SK-N-SH (cell line): Measurements from ENCODE around the gene TYW1. TPM values are rescaled to one million over a fixed set of nuclear protein-coding genes. Genes with fewer than 3 reads are reported as not detected.
"Not testable (repeated sequence)": the region's sequence is repeated elsewhere in the genome, so short reads cannot be mapped to it uniquely, and the experiment has no call there.

Experiments
- CTCF ChIA-PET: fragments of 300-600, 350-600 bp; formaldehyde crosslinking; extraction: SDS; loops from one replicate; lab custom pipeline; 2021; lab: Yijun Ruan, JAX
- POLR2A ChIA-PET: fragments of 350-600 bp; sonication (Branson Sonifier 250); formaldehyde crosslinking; extraction: SDS; loops from one replicate; lab custom pipeline; 2020; ENCODE audit warnings: antibody characterized with exemption, inconsistent platforms; lab: Yijun Ruan, JAX
- DNase-seq: peaks from one replicate; pipeline ENCODE4 v3.0.0; 2012
- H2AFZ ChIP-seq: fragments of 200-600 bp; sonication (generic); 2 replicates; pipeline ENCODE4 v1.8.1; 2016; ENCODE audit warnings: antibody characterized with exemption, mild to moderate bottlenecking, low read depth
- H3F3A ChIP-seq: fragments of 200-600 bp; sonication (generic); replicated peaks from 2 replicates; pipeline ENCODE3; 2016; ENCODE audit warnings: antibody characterized with exemption, mild to moderate bottlenecking; ENCODE audit not compliant: insufficient read depth
- H3K27ac ChIP-seq, 2 experiments: fragments of 200-500 bp in 1 of 2; fragments of 200-600 bp in 1 of 2; sonication (Bioruptor generic) in 1 of 2; sonication (generic), shearing (Covaris generic) in 1 of 2; 2 replicates each; pipeline versions ENCODE4 v1.5.1 to v1.6.1; 2014 to 2016; ENCODE audit warnings: low read depth in 2 of 2, inconsistent platforms in 1 of 2, low read length in 1 of 2, mild to moderate bottlenecking in 1 of 2, mixed read lengths in 1 of 2
- H3K27me3 ChIP-seq: fragments of 200-600 bp; sonication (generic), shearing (Covaris generic); 2 replicates; pipeline ENCODE4 v1.6.1; 2016; ENCODE audit warnings: mixed run types; ENCODE audit not compliant: insufficient read depth
- H3K36me3 ChIP-seq, 2 experiments: fragments of 200-500 bp in 1 of 2; fragments of 200-600 bp in 1 of 2; sonication (Bioruptor generic) in 1 of 2; sonication (generic) in 1 of 2; replicated peaks in 1 of 2; 2 replicates each; pipeline versions ENCODE3 to v1.5.1; 2014 to 2016; ENCODE audit warnings: low read length in 1 of 2, mild to moderate bottlenecking in 1 of 2; ENCODE audit not compliant: insufficient read depth in 2 of 2, control insufficient read depth in 1 of 2
- H3K4me1 ChIP-seq, 2 experiments: fragments of 200-500 bp in 1 of 2; fragments of 200-600 bp in 1 of 2; sonication (Bioruptor generic) in 1 of 2; sonication (generic), shearing (Covaris generic) in 1 of 2; 2 replicates each; pipeline versions ENCODE4 v1.5.1 to v1.6.1; 2014 to 2016; ENCODE audit warnings: low read depth in 1 of 2, low read length in 1 of 2, mixed run types in 1 of 2; ENCODE audit not compliant: insufficient read depth in 2 of 2, control insufficient read depth in 1 of 2
- H3K4me2 ChIP-seq: fragments of 200-600 bp; sonication (generic), shearing (Covaris generic); 2 replicates; pipeline ENCODE4 v1.6.1; 2017; ENCODE audit warnings: mixed run types
- H3K4me3 ChIP-seq, 2 experiments: fragments of 200-500 bp in 1 of 2; fragments of 200-600 bp in 1 of 2; sonication (Bioruptor generic) in 1 of 2; sonication (generic), shearing (Covaris generic) in 1 of 2; 2 replicates each; pipeline versions ENCODE4 v1.5.1 to v1.8.1; 2014 to 2016; ENCODE audit warnings: low read depth in 2 of 2, inconsistent platforms in 1 of 2, low read length in 1 of 2, mild to moderate bottlenecking in 1 of 2, mixed read lengths in 1 of 2, moderate library complexity in 1 of 2
- H3K79me2 ChIP-seq: fragments of 200-600 bp; sonication (generic); 2 replicates; pipeline ENCODE4 v1.8.1; 2017; ENCODE audit warnings: mild to moderate bottlenecking; ENCODE audit not compliant: insufficient read depth
- H3K9ac ChIP-seq: fragments of 200-600 bp; sonication (generic); 2 replicates; pipeline ENCODE4 v1.6.1; 2017; ENCODE audit warnings: mixed run types
- H3K9me2 ChIP-seq: fragments of 200-600 bp; sonication (generic); 2 replicates; pipeline ENCODE4 v1.6.1; 2017; ENCODE audit warnings: mixed run types
- H3K9me3 ChIP-seq: fragments of 200-600 bp; sonication (generic); 2 replicates; pipeline ENCODE4 v1.6.1; 2017; ENCODE audit warnings: mixed run types, mild to moderate bottlenecking, moderate library complexity
- H4K20me1 ChIP-seq: fragments of 200-600 bp; sonication (generic); 2 replicates; pipeline ENCODE4 v1.6.1; 2017; ENCODE audit warnings: mild to moderate bottlenecking, mixed run types; ENCODE audit not compliant: insufficient read depth
- FOXM1 ChIP-seq: IDR thresholded peaks from 2 replicates; pipeline ENCODE4 v1.4.0; 2012; ENCODE audit warnings: low read depth, mild to moderate bottlenecking
- MEF2A ChIP-seq: IDR thresholded peaks from 2 replicates; pipeline ENCODE4 v1.4.0; 2012; ENCODE audit warnings: low read depth, borderline replicate concordance
- NRF1 ChIP-seq: IDR thresholded peaks from 2 replicates; pipeline ENCODE4 v1.6.1; 2012; ENCODE audit warnings: low read depth, mild to moderate bottlenecking, low read length
- RAD21 ChIP-seq: IDR thresholded peaks from 2 replicates; pipeline ENCODE4 v1.6.1; 2012; ENCODE audit warnings: mild to moderate bottlenecking, low read length
- WGBS: methylation state at CpG from one replicate; pipeline ENCODE4 v1.1.6; 2017; ENCODE audit warnings: low lambda C conversion rate; 5-methylcytosine and 5-hydroxymethylcytosine counted together
- polyA plus RNA-seq, 3 experiments: library from polyadenylated mRNA; depleted of rRNA; stranded (reverse); fragments of >200 nt; gene quantifications; 2 replicates each; pipeline ENCODE4 v1.2.3, GENCODE V29; 2012
- TF ChIP-seq, protein P1 (sequence below): fragments of 150-350 bp; IDR thresholded peaks from 2 replicates; pipeline ENCODE4 v1.6.1; 2017; ENCODE audit warnings: antibody characterized with exemption, low read length, low read depth, borderline replicate concordance
- TF ChIP-seq, protein P2 (sequence below): fragments of 150-350 bp; IDR thresholded peaks from 2 replicates; pipeline ENCODE4 v1.6.1; 2016; ENCODE audit warnings: mild to moderate bottlenecking, low read depth, low read length

Gene TYW1
- polyA plus RNA-seq, 1 of the 3 experiments (the other 2 are of a cell fraction) = 15.0 TPM

DNA sequence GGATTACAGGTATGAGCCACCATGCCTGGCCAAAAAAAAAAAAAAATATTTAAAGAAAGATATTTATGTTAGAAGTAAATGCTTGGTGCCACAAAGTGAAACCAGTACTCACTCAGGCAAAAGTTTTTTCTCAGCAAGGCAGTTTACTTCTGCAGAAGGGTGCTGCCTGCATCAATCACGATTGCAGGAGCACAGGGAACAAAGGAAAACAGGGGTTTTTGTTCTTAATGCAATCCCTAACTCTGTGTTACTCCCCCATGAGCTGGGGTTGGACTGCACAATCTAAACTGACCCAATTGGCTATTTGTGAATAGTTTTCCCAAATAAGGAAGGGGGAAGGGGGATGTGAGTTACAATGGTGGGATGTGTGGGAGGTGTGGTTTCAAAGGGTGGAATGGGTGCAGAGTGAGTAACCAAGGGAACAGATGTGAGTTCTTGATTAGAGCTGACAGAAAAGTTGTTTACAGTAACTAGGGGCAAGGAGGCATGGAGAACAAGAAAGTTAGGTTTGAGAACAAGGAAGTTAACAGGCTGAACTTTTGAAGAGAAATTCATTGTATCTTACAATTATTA, 255.4 kb downstream of the TYW1 start:
- Histone ChIP-seq H3K9me2 (no peaks in the 10 kb centered on the region), H3K79me2 (no peaks in the 10 kb centered on the region), H3K27ac (no peak overlapping the region), H3K4me2 (no peak overlapping the region), H3K4me1 (no peaks in the 10 kb centered on the region), H3K9me3 (peaks cover 6% of the 10 kb centered on the region), H4K20me1 (no peaks in the 10 kb centered on the region), H3K27me3 (no peaks in the 10 kb centered on the region), H2AFZ (no peak overlapping the region), H3K36me3 (peaks cover 0 to 14% of the 10 kb centered on the region in 2 experiments), H3F3A (peaks cover 3% of the 10 kb centered on the region), H3K4me3 (no peak overlapping the region), H3K9ac (no peak overlapping the region)
- WGBS = 48% methylated on average over 1 of the region's 1 CpG
- no peak for DNase-seq
- POLR2A ChIA-PET = no interaction called here
- TF ChIP-seq, protein P1, sequence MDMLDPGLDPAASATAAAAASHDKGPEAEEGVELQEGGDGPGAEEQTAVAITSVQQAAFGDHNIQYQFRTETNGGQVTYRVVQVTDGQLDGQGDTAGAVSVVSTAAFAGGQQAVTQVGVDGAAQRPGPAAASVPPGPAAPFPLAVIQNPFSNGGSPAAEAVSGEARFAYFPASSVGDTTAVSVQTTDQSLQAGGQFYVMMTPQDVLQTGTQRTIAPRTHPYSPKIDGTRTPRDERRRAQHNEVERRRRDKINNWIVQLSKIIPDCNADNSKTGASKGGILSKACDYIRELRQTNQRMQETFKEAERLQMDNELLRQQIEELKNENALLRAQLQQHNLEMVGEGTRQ = no peak
- TF ChIP-seq MEF2A = no peak
- no peak for TF ChIP-seq NRF1
- TF ChIP-seq FOXM1 = no peak
- TF ChIP-seq, protein P2, sequence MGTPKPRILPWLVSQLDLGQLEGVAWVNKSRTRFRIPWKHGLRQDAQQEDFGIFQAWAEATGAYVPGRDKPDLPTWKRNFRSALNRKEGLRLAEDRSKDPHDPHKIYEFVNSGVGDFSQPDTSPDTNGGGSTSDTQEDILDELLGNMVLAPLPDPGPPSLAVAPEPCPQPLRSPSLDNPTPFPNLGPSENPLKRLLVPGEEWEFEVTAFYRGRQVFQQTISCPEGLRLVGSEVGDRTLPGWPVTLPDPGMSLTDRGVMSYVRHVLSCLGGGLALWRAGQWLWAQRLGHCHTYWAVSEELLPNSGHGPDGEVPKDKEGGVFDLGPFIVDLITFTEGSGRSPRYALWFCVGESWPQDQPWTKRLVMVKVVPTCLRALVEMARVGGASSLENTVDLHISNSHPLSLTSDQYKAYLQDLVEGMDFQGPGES = no peak
- no peak for TF ChIP-seq RAD21
- CTCF ChIA-PET = no interaction called here

DNA sequence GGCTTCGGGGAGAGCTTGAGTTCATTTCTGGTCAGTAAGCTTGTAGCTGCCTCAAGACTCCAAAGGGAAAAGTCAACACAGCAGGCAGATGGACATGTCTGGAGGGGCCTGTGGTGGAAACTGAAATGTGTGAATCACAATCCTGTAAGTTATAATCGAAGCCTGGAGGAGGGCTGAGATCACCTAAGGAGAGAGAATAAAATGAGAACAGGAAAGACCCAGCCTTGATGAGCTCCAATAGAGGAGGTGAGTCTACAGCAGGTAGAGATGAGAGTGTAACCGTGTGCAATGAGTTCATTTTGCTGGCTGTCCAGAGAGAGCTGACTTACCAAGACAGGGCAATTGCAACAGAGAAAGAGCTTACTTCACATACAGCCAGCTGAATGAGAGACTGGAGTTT, 258.4 kb downstream of the TYW1 start:
- peaks cover 0 to 14% of the 10 kb centered on the region in 2 experiments for H3K36me3 ChIP-seq
- H3K9me3 ChIP-seq, H2AFZ ChIP-seq, H3K27me3 ChIP-seq, POLR2A ChIA-PET, H3K4me1 ChIP-seq, DNase-seq, H3K9ac ChIP-seq, H3K27ac ChIP-seq, H3F3A ChIP-seq, CTCF ChIA-PET, H3K79me2 ChIP-seq, H3K4me3 ChIP-seq, H3K4me2 ChIP-seq, H3K9me2 ChIP-seq, H4K20me1 ChIP-seq: not testable (repeated sequence)
- 68% methylated on average over 2 of the region's 3 CpGs for WGBS

DNA sequence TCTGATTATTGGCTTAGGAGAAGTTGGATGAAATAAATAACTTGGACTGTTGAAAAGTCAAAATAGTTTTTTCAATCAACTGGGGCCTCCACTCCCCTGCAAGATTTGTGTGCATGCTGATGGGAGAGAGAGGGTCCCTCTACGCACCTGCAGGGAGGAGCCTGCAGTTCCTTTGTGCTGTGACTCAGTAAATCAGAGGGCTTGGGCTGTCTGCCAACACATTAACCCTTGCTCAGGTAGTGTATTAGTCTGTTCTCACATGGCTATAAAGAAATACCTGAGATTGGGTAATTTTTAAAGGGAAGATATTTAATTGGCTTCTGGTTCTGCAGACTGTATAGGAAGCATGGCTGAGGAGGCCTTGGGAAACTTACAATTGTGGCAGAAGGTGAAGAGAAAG, 261.1 kb downstream of the TYW1 start:
- H3K4me1 ChIP-seq, H3K79me2 ChIP-seq, H3K27me3 ChIP-seq, H3K9me2 ChIP-seq, DNase-seq, H4K20me1 ChIP-seq, H3K9ac ChIP-seq, H3K36me3 ChIP-seq, H3K9me3 ChIP-seq, H2AFZ ChIP-seq, CTCF ChIA-PET, POLR2A ChIA-PET, H3K27ac ChIP-seq, H3K4me3 ChIP-seq, H3K4me2 ChIP-seq, H3F3A ChIP-seq: not testable (repeated sequence)
- 75% methylated on average over 1 of the region's 1 CpG for WGBS

DNA sequence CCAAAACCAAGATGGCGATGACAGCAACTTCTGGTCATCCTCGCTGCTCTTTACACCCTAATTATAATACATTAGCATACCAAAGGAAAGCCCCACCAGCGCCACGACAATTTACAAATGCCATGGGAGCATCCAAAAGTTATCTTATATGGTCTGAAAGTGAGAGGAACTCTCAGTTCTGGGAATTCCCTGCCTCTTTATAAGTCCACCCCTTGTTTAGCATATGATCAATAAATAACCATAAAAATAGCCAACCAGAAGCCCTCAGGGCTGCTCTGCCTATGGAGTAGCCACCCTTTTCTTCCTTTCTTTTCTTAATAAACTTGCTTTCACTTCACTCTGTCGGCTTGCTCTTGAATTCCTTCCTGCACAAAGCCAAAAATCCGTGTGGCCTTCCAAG, 262.7 kb downstream of the TYW1 start:
- H3K9ac ChIP-seq, H3K9me3 ChIP-seq, H3K4me2 ChIP-seq, H3K27ac ChIP-seq, H3K36me3 ChIP-seq, H3K79me2 ChIP-seq, H3K9me2 ChIP-seq, CTCF ChIA-PET, H3K4me1 ChIP-seq, H2AFZ ChIP-seq, DNase-seq, H3K27me3 ChIP-seq, POLR2A ChIA-PET, H3K4me3 ChIP-seq, H4K20me1 ChIP-seq, H3F3A ChIP-seq: not testable (repeated sequence)
- WGBS = 98% methylated on average over 6 of the region's 6 CpGs
